Measurements from ENCODE around the gene CDX1. TPM values are rescaled to one million over a fixed set of nuclear protein-coding genes. Genes with fewer than 3 reads are reported as not detected.

Gene CDX1
- total RNA-seq, 1 experiment from 2014 or later = 0.22 TPM

DNA sequence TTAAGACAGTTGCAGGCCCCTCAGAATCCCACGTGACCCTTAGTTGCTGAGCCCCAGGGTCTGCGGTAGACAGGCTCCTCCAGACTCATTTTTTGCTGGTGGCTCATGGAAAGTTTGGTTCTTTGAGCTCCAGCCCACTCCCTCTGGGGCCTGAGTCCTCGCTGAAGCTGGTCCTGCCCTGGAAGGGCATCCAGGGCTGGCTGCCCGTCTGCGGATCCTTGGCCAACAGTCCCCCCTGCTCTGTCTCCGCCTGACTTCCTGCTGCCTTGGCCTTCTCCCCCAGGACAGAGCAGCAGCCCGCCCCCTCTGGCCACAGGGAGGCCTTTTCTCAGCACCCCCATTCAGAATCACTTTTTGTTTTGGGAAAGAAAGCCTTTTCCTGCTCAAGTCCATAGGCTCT, 47.7 kb downstream of the CDX1 start:
- no peak overlapping the region for H2BK20ac ChIP-seq (ENCODE audit: low read depth, low read length, poor library complexity, severe bottlenecking)
- no CpG with 5 or more reads among the region's 7 CpGs for WGBS (ENCODE audit: extremely low coverage, insufficient read length, low lambda C conversion rate)
- H4K8ac ChIP-seq (replicated peaks; ENCODE audit: insufficient read length, low read depth, low read length) = no peak overlapping the region
- Mint-ChIP-seq H3K36me3 (ENCODE audit: insufficient read depth in 1 of 3, low read depth in 3 of 3) (no peaks in the 10 kb centered on the region; a peak in 1 of 7 replicates), H3K9me3 (no peaks in the 10 kb centered on the region; a peak in 1 of 5 replicates), H3K4me3 (no peak overlapping the region), H3K27ac (peak overlapping the region in 1 of 3 experiments; percentile 91; a peak in 1 of 7 replicates), H3K4me1 (peaks cover 27 to 31% of the 10 kb centered on the region in 2 experiments), H3K27me3 (ENCODE audit: low read depth) (peaks cover 30% of the 10 kb centered on the region)
- H3T11ph ChIP-seq (ENCODE audit: low read length) = no peak overlapping the region
- no peaks in the 10 kb centered on the region for H4K20me1 ChIP-seq (ENCODE audit: control insufficient read depth, insufficient read depth, insufficient read length)
- no peak overlapping the region for H4K5ac ChIP-seq (ENCODE audit: insufficient read length, low read depth, low read length)
- no peak overlapping the region for H2AK5ac ChIP-seq (ENCODE audit: insufficient read length, low read length)
- H2BK15ac ChIP-seq (ENCODE audit: low read depth, low read length) = no peak overlapping the region
- no peak overlapping the region for H3K56ac ChIP-seq (ENCODE audit: insufficient read length, low read depth, low read length)
- no peak overlapping the region for H4K91ac ChIP-seq (ENCODE audit: insufficient read length, low read depth, low read length)
- H3K27ac ChIP-seq (ENCODE audit: insufficient read length, low read depth, low read length) = no peak overlapping the region
- TF ChIP-seq, protein P1, sequence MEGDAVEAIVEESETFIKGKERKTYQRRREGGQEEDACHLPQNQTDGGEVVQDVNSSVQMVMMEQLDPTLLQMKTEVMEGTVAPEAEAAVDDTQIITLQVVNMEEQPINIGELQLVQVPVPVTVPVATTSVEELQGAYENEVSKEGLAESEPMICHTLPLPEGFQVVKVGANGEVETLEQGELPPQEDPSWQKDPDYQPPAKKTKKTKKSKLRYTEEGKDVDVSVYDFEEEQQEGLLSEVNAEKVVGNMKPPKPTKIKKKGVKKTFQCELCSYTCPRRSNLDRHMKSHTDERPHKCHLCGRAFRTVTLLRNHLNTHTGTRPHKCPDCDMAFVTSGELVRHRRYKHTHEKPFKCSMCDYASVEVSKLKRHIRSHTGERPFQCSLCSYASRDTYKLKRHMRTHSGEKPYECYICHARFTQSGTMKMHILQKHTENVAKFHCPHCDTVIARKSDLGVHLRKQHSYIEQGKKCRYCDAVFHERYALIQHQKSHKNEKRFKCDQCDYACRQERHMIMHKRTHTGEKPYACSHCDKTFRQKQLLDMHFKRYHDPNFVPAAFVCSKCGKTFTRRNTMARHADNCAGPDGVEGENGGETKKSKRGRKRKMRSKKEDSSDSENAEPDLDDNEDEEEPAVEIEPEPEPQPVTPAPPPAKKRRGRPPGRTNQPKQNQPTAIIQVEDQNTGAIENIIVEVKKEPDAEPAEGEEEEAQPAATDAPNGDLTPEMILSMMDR (conservative IDR thresholded peaks at IDR 0.05) = peak; percentile 26; the same call in 1 of the 3 replicates
- H3K79me1 ChIP-seq (ENCODE audit: insufficient read depth, low read depth, low read length, poor library complexity, severe bottlenecking) = no peaks in the 10 kb centered on the region
- no peak overlapping the region for H3K14ac ChIP-seq (ENCODE audit: insufficient read depth, low read length)
- no peak overlapping the region for H2BK5ac ChIP-seq (ENCODE audit: insufficient read length, low read length)
- no peaks in the 10 kb centered on the region for H3K23me2 ChIP-seq (ENCODE audit: insufficient read length, low read depth, low read length, poor library complexity, severe bottlenecking)
- H2AFZ ChIP-seq (ENCODE audit: low read length) = no peak overlapping the region
- H3K18ac ChIP-seq (ENCODE audit: insufficient read length, low read depth, low read length) = no peak overlapping the region
- H3K4me2 ChIP-seq (ENCODE audit: insufficient read depth, insufficient read length, low read length) = no peak overlapping the region
- no peak overlapping the region for H3K23ac ChIP-seq (ENCODE audit: insufficient read length, low read depth, low read length)
- H3K4me1 ChIP-seq (ENCODE audit: insufficient read depth, low read length) = no peaks in the 10 kb centered on the region; the same call in 1 of the 2 replicates
- no peaks in the 10 kb centered on the region for H3K9me3 ChIP-seq (ENCODE audit: control insufficient read depth, low read depth, low read length)
- H3K4ac ChIP-seq (ENCODE audit: low read depth, low read length) = no peak overlapping the region
- peak; percentile 43 for DNase-seq
- no peak overlapping the region for H2BK12ac ChIP-seq (ENCODE audit: insufficient read length, low read depth, low read length)
- no peaks in the 10 kb centered on the region for H3K79me2 ChIP-seq (ENCODE audit: insufficient read depth, low read length)
- H3K9ac ChIP-seq (ENCODE audit: extremely low read depth, insufficient read length, low read length) = no peak overlapping the region
- H3K27me3 ChIP-seq (ENCODE audit: insufficient read depth, low read length) = 0 out of 2 replicates have a peak, but pooled peaks cover 1% of the 10 kb centered on the region
- H2BK120ac ChIP-seq (ENCODE audit: low read depth, low read length, poor library complexity, severe bottlenecking) = no peak overlapping the region

Measured in H9 (cell line).